ENCODE measurements around the gene EFCAB6.

GRCh38 chr22:43533656-43534428 lies 278.3 kb downstream of the EFCAB6 start:
- TF ChIP-seq, protein P1, sequence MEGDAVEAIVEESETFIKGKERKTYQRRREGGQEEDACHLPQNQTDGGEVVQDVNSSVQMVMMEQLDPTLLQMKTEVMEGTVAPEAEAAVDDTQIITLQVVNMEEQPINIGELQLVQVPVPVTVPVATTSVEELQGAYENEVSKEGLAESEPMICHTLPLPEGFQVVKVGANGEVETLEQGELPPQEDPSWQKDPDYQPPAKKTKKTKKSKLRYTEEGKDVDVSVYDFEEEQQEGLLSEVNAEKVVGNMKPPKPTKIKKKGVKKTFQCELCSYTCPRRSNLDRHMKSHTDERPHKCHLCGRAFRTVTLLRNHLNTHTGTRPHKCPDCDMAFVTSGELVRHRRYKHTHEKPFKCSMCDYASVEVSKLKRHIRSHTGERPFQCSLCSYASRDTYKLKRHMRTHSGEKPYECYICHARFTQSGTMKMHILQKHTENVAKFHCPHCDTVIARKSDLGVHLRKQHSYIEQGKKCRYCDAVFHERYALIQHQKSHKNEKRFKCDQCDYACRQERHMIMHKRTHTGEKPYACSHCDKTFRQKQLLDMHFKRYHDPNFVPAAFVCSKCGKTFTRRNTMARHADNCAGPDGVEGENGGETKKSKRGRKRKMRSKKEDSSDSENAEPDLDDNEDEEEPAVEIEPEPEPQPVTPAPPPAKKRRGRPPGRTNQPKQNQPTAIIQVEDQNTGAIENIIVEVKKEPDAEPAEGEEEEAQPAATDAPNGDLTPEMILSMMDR (IDR thresholded peaks at IDR 0.05): no peak
- TF ChIP-seq POLR2AphosphoS5 (IDR thresholded peaks at IDR 0.05): no peak

Data from gastroesophageal sphincter (tissue), 3 donors.